Pons (tissue), 1 donor: ENCODE results near the gene SFMBT1.

ENCODE experiments used
- DNase-seq: peaks from one replicate; pipeline ENCODE4 v3.0.0-alpha.2; 2016; ENCODE audit warnings: low spot score

SFMBT1 gene, protein sequence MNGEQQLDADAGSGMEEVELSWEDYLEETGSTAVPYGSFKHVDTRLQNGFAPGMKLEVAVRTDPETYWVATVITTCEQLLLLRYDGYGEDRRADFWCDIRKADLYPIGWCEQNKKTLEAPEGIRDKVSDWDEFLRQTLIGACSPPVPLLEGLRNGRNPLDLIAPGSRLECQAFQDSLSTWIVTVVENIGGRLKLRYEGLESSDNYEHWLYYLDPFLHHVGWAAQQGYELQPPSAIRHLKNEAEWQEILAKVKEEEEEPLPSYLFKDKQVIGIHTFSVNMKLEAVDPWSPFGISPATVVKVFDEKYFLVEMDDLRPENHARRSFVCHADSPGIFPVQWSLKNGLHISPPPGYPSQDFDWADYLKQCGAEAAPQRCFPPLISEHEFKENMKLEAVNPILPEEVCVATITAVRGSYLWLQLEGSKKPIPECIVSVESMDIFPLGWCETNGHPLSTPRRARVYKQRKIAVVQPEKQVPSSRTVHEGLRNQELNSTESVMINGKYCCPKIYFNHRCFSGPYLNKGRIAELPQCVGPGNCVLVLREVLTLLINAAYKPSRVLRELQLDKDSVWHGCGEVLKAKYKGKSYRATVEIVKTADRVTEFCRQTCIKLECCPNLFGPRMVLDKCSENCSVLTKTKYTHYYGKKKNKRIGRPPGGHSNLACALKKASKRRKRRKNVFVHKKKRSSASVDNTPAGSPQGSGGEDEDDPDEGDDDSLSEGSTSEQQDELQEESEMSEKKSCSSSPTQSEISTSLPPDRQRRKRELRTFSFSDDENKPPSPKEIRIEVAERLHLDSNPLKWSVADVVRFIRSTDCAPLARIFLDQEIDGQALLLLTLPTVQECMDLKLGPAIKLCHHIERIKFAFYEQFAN

GRCh38 chr3:53045518-53046170 lies at the start of gene SFMBT1:
TSS of gene SFMBT1 (minus strand) at chr3:53046073. CDS start at chr3:52969128, 76,945 bp downstream.
- DNase-seq: peak; percentile 50

DNA sequence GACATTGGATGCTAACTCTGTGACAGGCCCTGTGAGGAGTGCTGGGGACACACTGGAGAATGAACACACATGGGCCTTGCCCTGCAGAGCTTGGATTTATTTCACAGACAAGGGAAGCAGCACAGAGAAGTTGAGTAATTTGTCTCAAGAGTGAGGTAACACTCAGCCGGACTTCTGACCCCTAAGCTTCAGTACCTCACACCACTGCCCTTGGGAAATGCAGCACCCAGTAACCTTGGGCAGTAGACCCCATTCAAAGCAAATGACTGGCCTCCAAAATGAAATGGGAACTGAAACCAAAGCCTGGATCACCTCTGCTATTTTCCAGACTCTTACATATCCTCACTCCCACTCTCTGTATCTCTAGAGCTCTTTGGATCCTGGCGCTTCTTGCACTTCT lies 47.1 kb upstream of the SFMBT1 start:
- DNase-seq: no peak

GRCh38 chr3:53092216-53092615 lies 46.3 kb upstream of the SFMBT1 start:
- DNase-seq: no peak

DNA sequence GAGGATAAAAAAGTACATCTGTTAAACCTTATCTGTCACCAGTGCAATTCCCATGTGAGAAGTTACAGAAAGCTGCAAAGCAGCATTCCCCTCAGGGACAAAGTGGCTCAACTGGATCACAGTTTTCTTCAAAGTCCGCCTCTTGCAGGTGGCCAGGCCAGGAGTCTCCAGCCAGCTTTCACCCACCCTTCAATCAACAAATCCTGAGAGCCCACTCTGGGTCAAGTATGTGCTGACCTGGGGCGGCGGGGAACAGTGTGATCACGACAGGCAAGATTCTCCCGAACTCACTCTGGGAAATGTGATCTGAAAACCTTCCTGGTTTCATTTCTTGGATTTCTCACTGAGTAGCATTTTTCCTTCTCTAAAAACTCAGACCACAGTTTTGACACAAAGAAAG lies 45.1 kb upstream of the SFMBT1 start:
- no peak for DNase-seq

DNA sequence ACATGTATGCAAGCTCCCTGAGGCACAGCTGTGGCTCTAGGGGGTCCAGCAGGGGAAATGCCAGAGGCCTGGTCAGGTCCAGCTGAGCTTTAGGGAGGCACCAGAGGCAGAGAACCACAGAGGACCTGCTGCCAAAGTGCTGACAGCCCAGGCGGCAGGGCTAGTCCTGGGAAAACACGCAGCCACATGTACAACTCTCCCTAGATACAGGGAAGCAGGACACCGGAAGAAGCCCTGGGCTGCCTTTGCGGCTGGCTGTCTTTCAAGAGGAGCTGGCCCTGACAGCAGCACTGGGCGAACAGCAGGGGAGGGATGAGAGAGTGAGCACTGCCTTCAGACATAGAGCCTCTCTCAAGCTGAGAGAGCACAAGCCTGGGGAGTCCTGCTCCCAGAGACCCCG lies 43.6 kb upstream of the SFMBT1 start:
- peak; percentile 26 for DNase-seq

DNA sequence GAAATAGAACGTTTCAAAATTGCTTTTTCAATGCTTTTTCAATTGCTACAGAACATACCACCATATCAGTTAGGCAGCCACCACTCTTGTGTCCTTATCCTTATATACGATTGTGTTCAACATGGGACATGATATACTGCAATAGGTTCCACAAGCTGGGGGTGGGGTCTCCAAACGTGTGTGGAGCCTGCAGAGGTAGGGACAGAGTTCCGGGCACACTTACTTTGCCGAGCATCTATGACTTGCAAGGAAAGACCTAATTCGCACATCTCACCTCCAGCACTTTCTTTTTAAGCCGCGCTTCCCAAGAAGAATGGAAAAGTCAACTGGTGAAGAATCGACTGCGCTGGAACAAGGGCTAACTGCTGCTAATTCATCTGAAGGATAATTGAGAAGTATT lies 39.6 kb upstream of the SFMBT1 start:
- DNase-seq: no peak

GRCh38 chr3:53084310-53085001 lies 38.6 kb upstream of the SFMBT1 start:
- DNase-seq: peak; percentile 9

- DNase-seq: no peak
These were observed 38.1 kb upstream of the SFMBT1 start for GRCh38 chr3:53083949-53084309.

GRCh38 chr3:53083521-53083920 lies 37.6 kb upstream of the SFMBT1 start:
- peak; percentile 29 for DNase-seq

- no peak for DNase-seq
These were observed 36.9 kb upstream of the SFMBT1 start for GRCh38 chr3:53082736-53083135.

- DNase-seq: no peak
These were observed 35.4 kb upstream of the SFMBT1 start for GRCh38 chr3:53081318-53081717.

DNA sequence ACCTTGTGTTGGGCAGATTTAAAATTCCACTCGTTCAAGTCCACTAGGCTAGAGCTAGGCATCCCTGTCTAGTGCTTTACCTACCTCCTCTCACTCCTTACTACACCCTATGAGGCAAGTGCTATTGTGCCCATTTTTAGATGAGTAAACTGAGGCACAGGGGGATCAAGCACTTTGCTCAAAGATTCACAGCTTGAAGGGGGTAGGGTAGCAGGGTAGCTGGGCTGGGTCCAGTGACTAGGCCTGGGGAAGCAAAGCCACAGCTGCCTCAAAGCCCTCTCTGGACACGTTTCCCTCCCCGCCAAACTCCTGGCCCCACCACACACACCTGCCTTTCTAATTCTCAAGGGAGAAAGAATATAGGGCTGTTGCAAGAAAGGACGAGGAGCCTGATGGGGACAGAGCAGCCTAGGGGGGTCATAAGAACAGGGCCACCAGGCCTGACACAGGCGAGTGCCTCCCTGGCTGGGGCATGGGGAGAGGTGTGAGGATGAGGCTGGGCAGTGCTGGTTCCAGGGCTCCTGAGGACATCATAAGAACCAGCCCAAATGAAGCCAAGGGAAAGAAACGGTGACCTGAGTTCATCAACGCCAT lies 34.8 kb upstream of the SFMBT1 start:
- no peak for DNase-seq

DNA sequence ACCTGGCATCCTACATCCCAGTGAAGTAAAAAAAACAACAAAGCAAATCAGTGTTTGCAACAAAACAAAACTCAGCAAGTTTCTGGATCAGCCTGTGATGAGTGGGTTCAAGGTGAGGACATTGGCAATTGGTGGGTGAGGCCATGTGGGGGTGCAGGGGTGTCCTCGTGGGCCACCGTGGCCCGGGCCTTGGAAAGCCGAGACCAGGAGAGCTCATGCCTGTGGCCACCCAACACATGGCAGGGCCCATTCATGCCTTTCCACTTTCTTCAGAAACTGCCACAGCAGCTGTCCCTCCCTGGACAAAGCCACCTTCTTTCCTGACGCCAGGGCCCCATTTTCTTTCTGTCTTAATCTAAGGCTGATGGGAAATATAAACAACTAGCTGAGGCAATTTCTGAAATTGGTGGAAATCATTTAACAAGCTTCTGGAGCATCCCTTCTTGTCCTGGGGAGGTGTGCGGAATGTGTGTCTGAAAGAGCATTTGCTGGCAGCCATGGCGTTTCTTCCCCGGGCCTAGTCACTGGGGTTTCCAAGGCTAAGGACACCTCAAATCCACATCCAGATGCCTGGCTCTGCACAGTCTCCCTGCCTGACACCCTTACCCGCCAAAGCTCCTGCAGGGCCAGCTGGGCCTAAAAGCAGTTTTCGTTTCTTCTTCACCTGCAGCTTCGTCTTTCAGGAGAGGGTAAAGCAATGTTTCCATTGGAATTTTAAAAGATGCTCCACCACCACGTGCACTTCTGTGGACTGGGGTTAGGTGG lies 34.1 kb upstream of the SFMBT1 start:
- no peak for DNase-seq

- DNase-seq: no peak
These were observed 33.3 kb upstream of the SFMBT1 start for GRCh38 chr3:53079147-53079546.

GRCh38 chr3:53078656-53079055 lies 32.8 kb upstream of the SFMBT1 start:
- no peak for DNase-seq

GRCh38 chr3:53077476-53078220 lies 31.8 kb upstream of the SFMBT1 start:
- no peak for DNase-seq

DNA sequence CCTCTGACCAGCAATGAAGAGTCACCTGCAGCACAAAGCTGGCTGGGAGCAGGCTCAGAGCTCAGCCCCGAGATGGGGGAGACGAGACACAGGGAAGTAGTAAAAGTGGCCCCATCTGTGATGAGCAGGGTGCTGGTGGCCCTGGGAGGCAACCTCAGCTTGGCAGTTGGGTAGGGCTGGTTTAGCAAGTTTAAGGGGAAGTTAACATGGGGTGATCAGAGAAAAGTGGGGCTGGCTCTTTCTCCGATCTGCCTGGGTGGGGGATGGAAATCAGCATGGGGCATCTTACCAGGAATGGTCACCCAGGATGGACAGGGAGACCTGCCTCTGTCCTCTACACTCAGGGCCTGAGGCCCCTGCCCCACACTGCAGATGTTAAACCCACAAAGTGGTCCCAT lies 29.9 kb upstream of the SFMBT1 start:
- DNase-seq: no peak

GRCh38 chr3:53074761-53075742 lies 29.2 kb upstream of the SFMBT1 start:
- DNase-seq: no peak

DNA sequence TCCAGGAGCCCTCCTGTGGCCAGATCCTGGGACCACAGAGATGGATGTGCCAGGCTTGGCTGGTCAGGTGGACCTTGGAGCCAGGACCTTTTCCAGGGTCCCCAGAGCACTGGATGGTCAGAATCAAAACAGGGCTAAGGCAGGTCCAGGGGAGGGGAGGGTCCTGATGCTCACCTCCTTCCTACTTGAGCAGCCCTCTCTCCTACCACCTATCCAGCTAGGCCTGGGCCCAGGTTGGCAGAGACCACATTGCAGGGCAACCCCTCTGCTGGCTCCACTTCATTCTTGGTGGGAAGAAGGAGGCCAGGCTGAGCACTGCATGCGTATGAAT lies 28.5 kb upstream of the SFMBT1 start:
- DNase-seq: no peak
